ENCODE data around the gene LRCH1. TPM values are rescaled to one million over a fixed set of nuclear protein-coding genes. Genes with fewer than 3 reads are reported as not detected.

Gene LRCH1
- total and polyA plus RNA-seq, 4 donors, result 2.6 to 6.6 (median 3.4) TPM

GRCh38 chr13:46654951-46655350, 102.0 kb downstream of the LRCH1 start:
- H3K9ac ChIP-seq (ENCODE audit: low read depth in 1 of 2, low read length in 2 of 2), result no peak overlapping the region
- H3K27ac ChIP-seq (ENCODE audit: low read depth in 1 of 2, low read length in 2 of 2), result peak overlapping the region; percentile 9 to 43
- no peak overlapping the region for H3K4me3 ChIP-seq (ENCODE audit: low read depth in 1 of 3, low read length in 3 of 3)
- no peak for DNase-seq (ENCODE audit: low spot score)
- TF ChIP-seq NR2F2 (IDR thresholded peaks at IDR 0.05), result no peak
- TF ChIP-seq FOXA1 (IDR thresholded peaks at IDR 0.05), result no peak
- TF ChIP-seq SP1 (IDR thresholded peaks at IDR 0.05), result no peak
- no peaks in the 10 kb centered on the region for H3K36me3 ChIP-seq (ENCODE audit: control insufficient read depth in 4 of 4, insufficient read depth in 3 of 4, low read depth in 1 of 4, low read length in 3 of 4)
- H3K9me3 ChIP-seq (ENCODE audit: control insufficient read depth in 4 of 4, low read length in 3 of 4), result no peaks in the 10 kb centered on the region
- 68% methylated on average over 1 of the region's 1 CpG for WGBS
- no peaks in the 10 kb centered on the region for H3K27me3 ChIP-seq (ENCODE audit: control insufficient read depth in 4 of 4, insufficient read depth in 4 of 4, low read length in 3 of 4)
- H3K4me1 ChIP-seq (ENCODE audit: control insufficient read depth in 4 of 4, insufficient read depth in 4 of 4, low read length in 3 of 4), result peaks cover 14 to 15% (median 14%) of the 10 kb centered on the region in 4 donors

GRCh38 chr13:46655377-46656180, 102.6 kb downstream of the LRCH1 start:
- Histone ChIP-seq H3K27ac (ENCODE audit: low read depth in 1 of 2, low read length in 2 of 2) (peak overlapping the region; percentile 23 to 43), H3K9ac (ENCODE audit: low read depth in 1 of 2, low read length in 2 of 2) (no peak overlapping the region)
- 49% methylated on average over 8 of the region's 8 CpGs for WGBS

GRCh38 chr13:46656786-46657185, 103.8 kb downstream of the LRCH1 start:
- no peaks in the 10 kb centered on the region for H3K36me3 ChIP-seq (ENCODE audit: control insufficient read depth in 4 of 4, insufficient read depth in 3 of 4, low read depth in 1 of 4, low read length in 3 of 4)
- peaks cover 11 to 25% (median 15%) of the 10 kb centered on the region in 4 donors for H3K4me1 ChIP-seq (ENCODE audit: control insufficient read depth in 4 of 4, insufficient read depth in 4 of 4, low read length in 3 of 4)
- no peak for TF ChIP-seq GABPA (IDR thresholded peaks at IDR 0.05 in 1 of 2, conservative IDR thresholded peaks at IDR 0.05 in 1 of 2)
- TF ChIP-seq, protein P1, sequence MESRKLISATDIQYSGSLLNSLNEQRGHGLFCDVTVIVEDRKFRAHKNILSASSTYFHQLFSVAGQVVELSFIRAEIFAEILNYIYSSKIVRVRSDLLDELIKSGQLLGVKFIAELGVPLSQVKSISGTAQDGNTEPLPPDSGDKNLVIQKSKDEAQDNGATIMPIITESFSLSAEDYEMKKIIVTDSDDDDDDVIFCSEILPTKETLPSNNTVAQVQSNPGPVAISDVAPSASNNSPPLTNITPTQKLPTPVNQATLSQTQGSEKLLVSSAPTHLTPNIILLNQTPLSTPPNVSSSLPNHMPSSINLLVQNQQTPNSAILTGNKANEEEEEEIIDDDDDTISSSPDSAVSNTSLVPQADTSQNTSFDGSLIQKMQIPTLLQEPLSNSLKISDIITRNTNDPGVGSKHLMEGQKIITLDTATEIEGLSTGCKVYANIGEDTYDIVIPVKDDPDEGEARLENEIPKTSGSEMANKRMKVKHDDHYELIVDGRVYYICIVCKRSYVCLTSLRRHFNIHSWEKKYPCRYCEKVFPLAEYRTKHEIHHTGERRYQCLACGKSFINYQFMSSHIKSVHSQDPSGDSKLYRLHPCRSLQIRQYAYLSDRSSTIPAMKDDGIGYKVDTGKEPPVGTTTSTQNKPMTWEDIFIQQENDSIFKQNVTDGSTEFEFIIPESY (IDR thresholded peaks at IDR 0.05), result no peak
- TF ChIP-seq CTCF (IDR thresholded peaks at IDR 0.05; ENCODE audit: low read depth, low read length, missing input control), result no peak
- TF ChIP-seq REST (IDR thresholded peaks at IDR 0.05), result no peak
- TF ChIP-seq MAX (IDR thresholded peaks at IDR 0.05), result no peak
- TF ChIP-seq, protein P2, sequence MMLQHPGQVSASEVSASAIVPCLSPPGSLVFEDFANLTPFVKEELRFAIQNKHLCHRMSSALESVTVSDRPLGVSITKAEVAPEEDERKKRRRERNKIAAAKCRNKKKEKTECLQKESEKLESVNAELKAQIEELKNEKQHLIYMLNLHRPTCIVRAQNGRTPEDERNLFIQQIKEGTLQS (IDR thresholded peaks at IDR 0.05), result no peak
- no peaks in the 10 kb centered on the region for H3K9me3 ChIP-seq (ENCODE audit: control insufficient read depth in 4 of 4, low read length in 3 of 4)
- H3K4me3 ChIP-seq (ENCODE audit: low read depth in 1 of 3, low read length in 3 of 3), result no peak overlapping the region
- no peak overlapping the region for H3K9ac ChIP-seq (ENCODE audit: low read depth in 1 of 2, low read length in 2 of 2)
- DNase-seq (ENCODE audit: low spot score), result no peak
- no peaks in the 10 kb centered on the region for H3K27me3 ChIP-seq (ENCODE audit: control insufficient read depth in 4 of 4, insufficient read depth in 4 of 4, low read length in 3 of 4)
- no peak overlapping the region for H3K27ac ChIP-seq (ENCODE audit: low read depth in 1 of 2, low read length in 2 of 2)

More at GRCh38 chr13:46655377-46656180, 102.6 kb downstream of the LRCH1 start:
- TF ChIP-seq, protein P1 (IDR thresholded peaks at IDR 0.05), result no peak
- no peak for TF ChIP-seq GABPA (IDR thresholded peaks at IDR 0.05 in 1 of 2, conservative IDR thresholded peaks at IDR 0.05 in 1 of 2)
- peak in 1 of 2 donors; percentile 4 for TF ChIP-seq HNF4A (conservative IDR thresholded peaks at IDR 0.05)
- peak; percentile 27 for TF ChIP-seq MAX (IDR thresholded peaks at IDR 0.05)
- peak in 1 of 2 donors; percentile 9 for TF ChIP-seq RXRA (IDR thresholded peaks at IDR 0.05)
- TF ChIP-seq YY1 (IDR thresholded peaks at IDR 0.05), result no peak
- peaks cover 14 to 18% (median 16%) of the 10 kb centered on the region in 4 donors for H3K4me1 ChIP-seq (ENCODE audit: control insufficient read depth in 4 of 4, insufficient read depth in 4 of 4, low read length in 3 of 4)
- DNase-seq (ENCODE audit: low spot score), result no peak
- no peaks in the 10 kb centered on the region for H3K9me3 ChIP-seq (ENCODE audit: control insufficient read depth in 4 of 4, low read length in 3 of 4)
- H3K27me3 ChIP-seq (ENCODE audit: control insufficient read depth in 4 of 4, insufficient read depth in 4 of 4, low read length in 3 of 4), result no peaks in the 10 kb centered on the region
- H3K36me3 ChIP-seq (ENCODE audit: control insufficient read depth in 4 of 4, insufficient read depth in 3 of 4, low read depth in 1 of 4, low read length in 3 of 4), result no peaks in the 10 kb centered on the region
- no peak overlapping the region for H3K4me3 ChIP-seq (ENCODE audit: low read depth in 1 of 3, low read length in 3 of 3)
